Transverse colon (tissue), 4 donors: ENCODE measurements around the gene EDARADD. TPM values are rescaled to one million over a fixed set of nuclear protein-coding genes. Genes with fewer than 3 reads are reported as not detected.

ENCODE experiments used
- DNase-seq: peaks from one replicate; pipeline ENCODE4 v3.0.0-alpha.2; 2019
- H3K27ac ChIP-seq, 4 donors: fragments of 200-600 bp; sonication (generic); 2 replicates each; pipeline ENCODE4 v1.5.1; 2016 to 2018; ENCODE audit warnings: inconsistent platforms in 4 of 4
- H3K27me3 ChIP-seq: fragments of 200-600 bp; sonication (generic); 2 replicates; pipeline ENCODE4 v1.5.1; 2017; ENCODE audit warnings: inconsistent platforms
- H3K36me3 ChIP-seq, 4 donors: fragments of 200-600 bp; sonication (generic); 2 replicates each; pipeline ENCODE4 v1.5.1; 2017 to 2019; ENCODE audit warnings: inconsistent platforms in 4 of 4
- H3K4me1 ChIP-seq, 4 donors: fragments of 200-600 bp; sonication (generic); 2 replicates each; pipeline ENCODE4 v1.5.1; 2017 to 2020; ENCODE audit warnings: inconsistent platforms in 4 of 4
- H3K4me3 ChIP-seq, 4 donors: fragments of 200-600 bp; sonication (generic); 1 replicate in 1 of 4; 2 replicates in 3 of 4; pipeline versions ENCODE4 v1.5.1 to v1.6.1; 2017 to 2019; ENCODE audit warnings: inconsistent platforms in 4 of 4
- H3K9me3 ChIP-seq, 2 donors: fragments of 200-600 bp; sonication (generic); 2 replicates each; pipeline ENCODE4 v1.5.1; 2017 to 2019; ENCODE audit warnings: inconsistent platforms in 2 of 2
- EP300 ChIP-seq: sonication (generic); formaldehyde crosslinking; IDR thresholded peaks from one replicate; pipeline ENCODE4 v1.6.1; 2017; ENCODE audit warnings: antibody characterized with exemption, low read depth
- POLR2A ChIP-seq: fragments of 450-650 bp; IDR thresholded peaks from one replicate; pipeline ENCODE4 v1.6.1; 2016; ENCODE audit warnings: antibody characterized with exemption, mild to moderate bottlenecking, moderate library complexity
- POLR2AphosphoS5 ChIP-seq, 3 donors: sonication (generic); formaldehyde crosslinking; IDR thresholded peaks; one replicate each; pipeline ENCODE4 v1.6.1; 2016; ENCODE audit warnings: antibody characterized with exemption in 3 of 3
- WGBS, 2 donors: methylation state at CpG; one replicate each; pipeline ENCODE4 v1.1.5; 2018; ENCODE audit warnings: low coverage in 1 of 2; 5-methylcytosine and 5-hydroxymethylcytosine counted together
- in situ Hi-C, 4 donors: fragments of 200-750 bp; cut with MboI; loops; one replicate each; pipeline versions ENCODE4 v1.15.0 to v1.15.1; 2017; ENCODE audit warnings: low sequenced_read_pairs in 3 of 4, low pct_ligation_motif_present in 1 of 4, low pct_unique_long_range_greater_than_20kb in 1 of 4
- intact Hi-C: fragments of 100-400 bp; cut with DNase I; formaldehyde crosslinking; loops from one replicate; pipeline ENCODE4 v1.15.1; 2023; ENCODE audit warnings: low total_unique reads
- total RNA-seq, 4 donors: library from RNA; depleted of rRNA; stranded (reverse); fragments of >200 nt; gene quantifications; one replicate each; pipeline ENCODE4 v1.1.0, GENCODE V29; 2016
- TF ChIP-seq, protein P1 (sequence below), 5 experiments: fragments of 200-600 bp in 3 of 5; fragments of 450-650 bp in 2 of 5; sonication (generic) in 3 of 5; IDR thresholded peaks; 1 replicate in 2 of 5; 2 replicates in 3 of 5; pipeline ENCODE4 v1.5.1; 2016 to 2017; ENCODE audit warnings: antibody characterized with exemption in 5 of 5, inconsistent platforms in 3 of 5, mild to moderate bottlenecking in 2 of 5, moderate library complexity in 1 of 5

EDARADD gene
- total RNA-seq, 4 donors from 2014 or later: 0.27 to 0.79 TPM; not detected in 2

DNA sequence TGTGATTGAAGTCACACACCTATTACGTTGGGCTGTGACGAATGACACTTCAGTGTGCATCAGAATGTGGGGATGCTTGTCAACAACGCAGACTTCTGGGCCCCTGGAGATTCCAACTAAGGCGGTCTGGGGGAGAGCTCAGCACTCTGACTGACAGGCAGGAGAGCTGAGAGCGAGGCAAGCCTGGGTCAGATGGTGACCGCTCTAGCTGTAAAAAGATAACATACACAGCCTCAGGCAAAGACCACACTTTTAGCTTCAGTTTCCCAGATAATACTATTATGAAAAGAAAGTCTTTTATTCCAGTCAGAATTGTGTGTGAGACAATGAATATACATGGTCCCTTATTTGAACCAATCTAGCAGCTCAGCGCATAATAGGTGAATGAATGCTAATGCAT, 25.4 kb downstream of the EDARADD start:
- H3K36me3 ChIP-seq: no peaks in the 10 kb centered on the region
- WGBS, 2 donors: 91 to 100% methylated on average over 1 to 7 of the region's 7 CpGs
- no peaks in the 10 kb centered on the region for H3K9me3 ChIP-seq
- TF ChIP-seq POLR2AphosphoS5 (IDR thresholded peaks at IDR 0.05) (no peak), POLR2A (no peak), EP300 (no peak)
- TF ChIP-seq, protein P1, sequence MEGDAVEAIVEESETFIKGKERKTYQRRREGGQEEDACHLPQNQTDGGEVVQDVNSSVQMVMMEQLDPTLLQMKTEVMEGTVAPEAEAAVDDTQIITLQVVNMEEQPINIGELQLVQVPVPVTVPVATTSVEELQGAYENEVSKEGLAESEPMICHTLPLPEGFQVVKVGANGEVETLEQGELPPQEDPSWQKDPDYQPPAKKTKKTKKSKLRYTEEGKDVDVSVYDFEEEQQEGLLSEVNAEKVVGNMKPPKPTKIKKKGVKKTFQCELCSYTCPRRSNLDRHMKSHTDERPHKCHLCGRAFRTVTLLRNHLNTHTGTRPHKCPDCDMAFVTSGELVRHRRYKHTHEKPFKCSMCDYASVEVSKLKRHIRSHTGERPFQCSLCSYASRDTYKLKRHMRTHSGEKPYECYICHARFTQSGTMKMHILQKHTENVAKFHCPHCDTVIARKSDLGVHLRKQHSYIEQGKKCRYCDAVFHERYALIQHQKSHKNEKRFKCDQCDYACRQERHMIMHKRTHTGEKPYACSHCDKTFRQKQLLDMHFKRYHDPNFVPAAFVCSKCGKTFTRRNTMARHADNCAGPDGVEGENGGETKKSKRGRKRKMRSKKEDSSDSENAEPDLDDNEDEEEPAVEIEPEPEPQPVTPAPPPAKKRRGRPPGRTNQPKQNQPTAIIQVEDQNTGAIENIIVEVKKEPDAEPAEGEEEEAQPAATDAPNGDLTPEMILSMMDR (IDR thresholded peaks at IDR 0.05): no peak
- no peak overlapping the region for H3K27ac ChIP-seq
- H3K27me3 ChIP-seq: no peaks in the 10 kb centered on the region
- no peak for DNase-seq
- intact Hi-C loops: no loop called here
- H3K4me1 ChIP-seq: no peaks in the 10 kb centered on the region
- in situ Hi-C loops: no loop called here
- H3K4me3 ChIP-seq: no peak overlapping the region

DNA sequence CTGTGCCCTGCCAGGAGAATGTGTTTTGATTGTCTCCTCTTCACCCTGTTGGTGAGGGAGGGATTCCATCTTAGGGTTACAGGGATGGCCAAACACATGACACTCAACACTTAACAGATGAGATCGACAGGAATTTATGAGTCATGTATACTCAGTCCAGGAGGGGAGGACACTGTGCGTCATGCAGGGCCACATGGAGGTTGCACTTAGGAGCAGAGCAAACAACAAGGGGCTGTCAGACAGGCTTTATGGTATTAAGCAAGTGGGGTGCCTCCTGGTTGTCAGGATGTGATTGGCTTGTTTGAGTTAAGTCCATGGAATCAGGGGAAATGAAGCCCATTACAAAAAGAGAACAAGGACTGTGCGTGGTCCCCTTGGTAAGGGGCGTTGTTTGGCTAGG, 26.9 kb downstream of the EDARADD start:
- TF ChIP-seq POLR2A: no peak
- no peak for TF ChIP-seq EP300
- TF ChIP-seq, protein P1 (IDR thresholded peaks at IDR 0.05): no peak
- no peak for TF ChIP-seq POLR2AphosphoS5 (IDR thresholded peaks at IDR 0.05)
- no peaks in the 10 kb centered on the region for H3K27me3 ChIP-seq
- H3K4me1 ChIP-seq: no peaks in the 10 kb centered on the region
- no peak overlapping the region for H3K4me3 ChIP-seq
- no peak for DNase-seq
- no peaks in the 10 kb centered on the region for H3K36me3 ChIP-seq
- 76% methylated on average over 4 of the region's 4 CpGs; no CpG with 5 or more reads in 1 of the 2 donors for WGBS, 2 donors
- H3K9me3 ChIP-seq: no peaks in the 10 kb centered on the region
- in situ Hi-C loops (no loop called here), intact Hi-C loops (no loop called here)
- H3K27ac ChIP-seq: no peak overlapping the region

DNA sequence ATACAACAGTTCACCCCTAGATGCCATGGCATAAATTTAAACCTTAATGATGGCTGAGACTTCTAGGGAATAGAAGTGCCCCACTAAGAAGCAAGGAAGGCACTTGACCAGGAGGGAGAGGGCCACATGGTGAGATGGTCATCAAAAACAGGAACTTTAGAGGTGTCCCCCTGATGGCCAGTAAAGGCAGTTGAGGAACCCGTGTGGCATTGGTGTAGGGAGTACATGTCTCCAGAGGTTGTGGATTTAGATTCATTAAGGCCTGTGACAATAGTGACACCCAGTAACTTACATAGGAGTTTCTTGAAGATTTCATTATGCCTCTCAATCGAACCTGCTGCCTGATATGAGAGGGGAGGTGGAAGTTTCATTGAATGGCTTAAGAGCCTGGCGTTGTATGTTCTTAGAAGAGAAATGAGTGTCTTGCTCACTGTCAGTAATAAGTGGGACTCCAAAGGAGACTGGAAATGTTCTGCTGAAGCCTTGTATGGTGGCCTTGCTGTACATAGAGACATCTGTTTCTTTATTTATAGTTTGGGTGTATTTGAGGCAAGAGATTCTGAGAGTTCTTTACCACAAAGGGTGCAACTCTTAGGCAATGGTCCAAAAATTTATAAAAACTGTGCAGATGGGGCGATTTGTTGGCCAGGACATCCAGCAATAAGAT, 27.9 kb downstream of the EDARADD start:
- DNase-seq: no peak
- Histone ChIP-seq H3K27me3 (no peaks in the 10 kb centered on the region), H3K4me3 (no peak overlapping the region), H3K4me1 (no peaks in the 10 kb centered on the region), H3K9me3 (no peaks in the 10 kb centered on the region), H3K27ac (no peak overlapping the region), H3K36me3 (no peaks in the 10 kb centered on the region)
- in situ Hi-C loops: no loop called here
- WGBS, 2 donors: 60 to 74% methylated on average over 3 to 4 of the region's 4 CpGs
- intact Hi-C loops: no loop called here
- TF ChIP-seq POLR2AphosphoS5 (IDR thresholded peaks at IDR 0.05) (no peak), EP300 (no peak), POLR2A (no peak)
- TF ChIP-seq, protein P1 (IDR thresholded peaks at IDR 0.05): no peak

GRCh38 chr1:236422517-236422876, 28.4 kb downstream of the EDARADD start:
- in situ Hi-C loops: no loop called here
- no peaks in the 10 kb centered on the region for H3K27me3 ChIP-seq
- no peak for DNase-seq
- H3K9me3 ChIP-seq: no peaks in the 10 kb centered on the region
- TF ChIP-seq, protein P1 (IDR thresholded peaks at IDR 0.05): no peak
- TF ChIP-seq POLR2AphosphoS5 (IDR thresholded peaks at IDR 0.05): no peak
- no peaks in the 10 kb centered on the region for H3K4me1 ChIP-seq
- no peak overlapping the region for H3K4me3 ChIP-seq
- no peak overlapping the region for H3K27ac ChIP-seq
- WGBS, 2 donors: 75 to 80% methylated on average over 1 to 3 of the region's 3 CpGs
- intact Hi-C loops: no loop called here
- H3K36me3 ChIP-seq: no peaks in the 10 kb centered on the region
